Measurements from ENCODE around the gene DACH1. TPM values are rescaled to one million over a fixed set of nuclear protein-coding genes. Genes with fewer than 3 reads are reported as not detected.

The DACH1 gene
- total and polyA plus RNA-seq, 9 donors: 4.3 to 11.7 (median 10.5) TPM

- Histone ChIP-seq H3K27me3 (ENCODE audit: control insufficient read depth, insufficient read depth, low read length) (peaks cover 33% of the 10 kb centered on the region), H3K4me1 (ENCODE audit: control insufficient read depth, insufficient read depth, low read length) (peaks cover 10% of the 10 kb centered on the region), H3K4me3 (ENCODE audit: low read length) (no peak overlapping the region), H3K9me3 (replicated peaks; ENCODE audit: control insufficient read depth, low read depth, low read length) (no peaks in the 10 kb centered on the region), H3K36me3 (ENCODE audit: control insufficient read depth, insufficient read depth, low read length) (no peaks in the 10 kb centered on the region), H3K27ac (ENCODE audit: low read length) (no peak overlapping the region)
- DNase-seq: no peak
- 78% methylated on average over 3 of the region's 5 CpGs for WGBS (ENCODE audit: insufficient coverage)
Measured at GRCh38 chr13:71869274-71869673, 2.3 kb upstream of the DACH1 start.

GRCh38 chr13:71866335-71867130, 471 bp downstream of the DACH1 start:
- peaks cover 12% of the 10 kb centered on the region for H3K4me1 ChIP-seq (ENCODE audit: control insufficient read depth, insufficient read depth, low read length)
- peak overlapping the region; percentile 73 for H3K4me3 ChIP-seq (ENCODE audit: low read length)
- H3K9me3 ChIP-seq (replicated peaks; ENCODE audit: control insufficient read depth, low read depth, low read length): no peaks in the 10 kb centered on the region
- H3K27me3 ChIP-seq (ENCODE audit: control insufficient read depth, insufficient read depth, low read length): peaks cover 37% of the 10 kb centered on the region
- H3K36me3 ChIP-seq (ENCODE audit: control insufficient read depth, insufficient read depth, low read length): no peaks in the 10 kb centered on the region
- WGBS (ENCODE audit: insufficient coverage): 1% methylated on average over 67 of the region's 77 CpGs
- peak overlapping the region; percentile 78 for H3K27ac ChIP-seq (ENCODE audit: low read length)
- peak; percentile 30 for DNase-seq

- DNase-seq: no peak
- H3K4me1 ChIP-seq (ENCODE audit: control insufficient read depth, insufficient read depth, low read length): peaks cover 12% of the 10 kb centered on the region
- WGBS (ENCODE audit: insufficient coverage): 0% methylated on average over 17 of the region's 21 CpGs
- peaks cover 37% of the 10 kb centered on the region for H3K27me3 ChIP-seq (ENCODE audit: control insufficient read depth, insufficient read depth, low read length)
- H3K4me3 ChIP-seq (ENCODE audit: low read length): peak overlapping the region; percentile 73
- H3K36me3 ChIP-seq (ENCODE audit: control insufficient read depth, insufficient read depth, low read length): no peaks in the 10 kb centered on the region
- peak overlapping the region; percentile 29 for H3K27ac ChIP-seq (ENCODE audit: low read length)
- no peaks in the 10 kb centered on the region for H3K9me3 ChIP-seq (replicated peaks; ENCODE audit: control insufficient read depth, low read depth, low read length)
Measured at GRCh38 chr13:71865874-71866334, 1.1 kb downstream of the DACH1 start.

- Histone ChIP-seq H3K9me3 (replicated peaks; ENCODE audit: control insufficient read depth, low read depth, low read length) (no peaks in the 10 kb centered on the region), H3K36me3 (ENCODE audit: control insufficient read depth, insufficient read depth, low read length) (no peaks in the 10 kb centered on the region), H3K27ac (ENCODE audit: low read length) (peak overlapping the region; percentile 40), H3K4me3 (ENCODE audit: low read length) (peak overlapping the region; percentile 73), H3K4me1 (ENCODE audit: control insufficient read depth, insufficient read depth, low read length) (peaks cover 12% of the 10 kb centered on the region), H3K27me3 (ENCODE audit: control insufficient read depth, insufficient read depth, low read length) (peaks cover 37% of the 10 kb centered on the region)
- WGBS (ENCODE audit: insufficient coverage): under 1% methylated on average over 69 of the region's 88 CpGs
- DNase-seq: peak; percentile 25
Measured at GRCh38 chr13:71864986-71865873, 1.8 kb downstream of the DACH1 start.

GRCh38 chr13:71864094-71864985, 2.7 kb downstream of the DACH1 start:
- H3K27ac ChIP-seq (ENCODE audit: low read length): peak overlapping the region; percentile 32
- no peaks in the 10 kb centered on the region for H3K36me3 ChIP-seq (ENCODE audit: control insufficient read depth, insufficient read depth, low read length)
- peaks cover 34% of the 10 kb centered on the region for H3K27me3 ChIP-seq (ENCODE audit: control insufficient read depth, insufficient read depth, low read length)
- no peaks in the 10 kb centered on the region for H3K9me3 ChIP-seq (replicated peaks; ENCODE audit: control insufficient read depth, low read depth, low read length)
- peak overlapping the region; percentile 73 for H3K4me3 ChIP-seq (ENCODE audit: low read length)
- 3% methylated on average over 23 of the region's 39 CpGs for WGBS (ENCODE audit: insufficient coverage)
- peak; percentile 39 for DNase-seq
- H3K4me1 ChIP-seq (ENCODE audit: control insufficient read depth, insufficient read depth, low read length): peaks cover 12% of the 10 kb centered on the region

- no peak for DNase-seq
- Histone ChIP-seq H3K36me3 (ENCODE audit: control insufficient read depth, insufficient read depth, low read length) (no peaks in the 10 kb centered on the region), H3K27ac (ENCODE audit: low read length) (no peak overlapping the region), H3K4me3 (ENCODE audit: low read length) (peak overlapping the region; percentile 73), H3K4me1 (ENCODE audit: control insufficient read depth, insufficient read depth, low read length) (peaks cover 12% of the 10 kb centered on the region), H3K9me3 (replicated peaks; ENCODE audit: control insufficient read depth, low read depth, low read length) (no peaks in the 10 kb centered on the region), H3K27me3 (ENCODE audit: control insufficient read depth, insufficient read depth, low read length) (peaks cover 32% of the 10 kb centered on the region)
- no CpG with 5 or more reads among the region's 4 CpGs for WGBS (ENCODE audit: insufficient coverage)
Measured at GRCh38 chr13:71863254-71863865, 3.6 kb downstream of the DACH1 start.

- Histone ChIP-seq H3K36me3 (ENCODE audit: control insufficient read depth, insufficient read depth, low read length) (no peaks in the 10 kb centered on the region), H3K4me3 (ENCODE audit: low read length) (no peak overlapping the region), H3K27me3 (ENCODE audit: control insufficient read depth, insufficient read depth, low read length) (peaks cover 31% of the 10 kb centered on the region), H3K4me1 (ENCODE audit: control insufficient read depth, insufficient read depth, low read length) (peaks cover 12% of the 10 kb centered on the region), H3K9me3 (replicated peaks; ENCODE audit: control insufficient read depth, low read depth, low read length) (no peaks in the 10 kb centered on the region), H3K27ac (ENCODE audit: low read length) (no peak overlapping the region)
- no CpG with 5 or more reads among the region's 2 CpGs for WGBS (ENCODE audit: insufficient coverage)
- no peak for DNase-seq
Measured at GRCh38 chr13:71862459-71862943, 4.5 kb downstream of the DACH1 start.

- no peak for DNase-seq
- peaks cover 12% of the 10 kb centered on the region for H3K4me1 ChIP-seq (ENCODE audit: control insufficient read depth, insufficient read depth, low read length)
- H3K36me3 ChIP-seq (ENCODE audit: control insufficient read depth, insufficient read depth, low read length): no peaks in the 10 kb centered on the region
- no peak overlapping the region for H3K27ac ChIP-seq (ENCODE audit: low read length)
- WGBS (ENCODE audit: insufficient coverage): no CpG with 5 or more reads among the region's 2 CpGs
- no peak overlapping the region for H3K4me3 ChIP-seq (ENCODE audit: low read length)
- H3K9me3 ChIP-seq (replicated peaks; ENCODE audit: control insufficient read depth, low read depth, low read length): no peaks in the 10 kb centered on the region
- peaks cover 25% of the 10 kb centered on the region for H3K27me3 ChIP-seq (ENCODE audit: control insufficient read depth, insufficient read depth, low read length)
Measured at GRCh38 chr13:71861769-71862458, 5.1 kb downstream of the DACH1 start.

Measured in muscle of leg (tissue), 11 donors.